Colonic mucosa (tissue), 4 donors: ENCODE results near the gene DCXR. TPM values are rescaled to one million over a fixed set of nuclear protein-coding genes. Genes with fewer than 3 reads are reported as not detected.

Source experiments
- DNase-seq: peaks from one replicate; pipeline ENCODE4 v3.0.0-alpha.2; 2020
- H3K27ac ChIP-seq: fragments of 200-600 bp; one replicate; pipeline ENCODE4 v1.8.0; 2021
- H3K27me3 ChIP-seq: fragments of 200-600 bp; one replicate; pipeline ENCODE4 v1.8.0; 2021
- H3K36me3 ChIP-seq: fragments of 200-600 bp; one replicate; pipeline ENCODE4 v1.8.0; 2021
- H3K4me1 ChIP-seq: fragments of 200-600 bp; one replicate; pipeline ENCODE4 v1.8.0; 2021; ENCODE audit warnings: mild to moderate bottlenecking
- H3K4me3 ChIP-seq: fragments of 200-600 bp; one replicate; pipeline ENCODE4 v1.8.0; 2021
- H3K9ac ChIP-seq, 2 donors: one replicate each; pipeline ENCODE4 v1.7.0; 2013; ENCODE audit warnings: control low read depth in 2 of 2, low read depth in 2 of 2, low read length in 2 of 2
- H3K9me3 ChIP-seq: fragments of 200-600 bp; one replicate; pipeline ENCODE4 v1.8.0; 2021
- CTCF ChIP-seq: fragments of 200-600 bp; IDR thresholded peaks from one replicate; pipeline ENCODE4 v1.8.0; 2022; ENCODE audit warnings: antibody characterized with exemption, mild to moderate bottlenecking
- intact Hi-C: fragments of 100-400 bp; cut with DNase I; formaldehyde crosslinking; loops from one replicate; pipeline ENCODE4 v1.14.1; 2022
- total RNA-seq, 2 donors: library from RNA; stranded (reverse); fragmentation: NEBNext Ultra II Directional in 1 of 2; extraction: Animal tissue kit (Norgen Biotek cat#: 25700) in 1 of 2; gene quantifications; one replicate each; pipeline ENCODE4 v1.2.1, GENCODE V29; 2021
- donor health status: healthy.
- donor health status: DM: no; HTN: no; CAD: no.
- donor health status: DM: no; HTN: no; CAD: no.

The DCXR gene
- total RNA-seq = 100 to 1,000 TPM; 115 to 183 TPM

DNA sequence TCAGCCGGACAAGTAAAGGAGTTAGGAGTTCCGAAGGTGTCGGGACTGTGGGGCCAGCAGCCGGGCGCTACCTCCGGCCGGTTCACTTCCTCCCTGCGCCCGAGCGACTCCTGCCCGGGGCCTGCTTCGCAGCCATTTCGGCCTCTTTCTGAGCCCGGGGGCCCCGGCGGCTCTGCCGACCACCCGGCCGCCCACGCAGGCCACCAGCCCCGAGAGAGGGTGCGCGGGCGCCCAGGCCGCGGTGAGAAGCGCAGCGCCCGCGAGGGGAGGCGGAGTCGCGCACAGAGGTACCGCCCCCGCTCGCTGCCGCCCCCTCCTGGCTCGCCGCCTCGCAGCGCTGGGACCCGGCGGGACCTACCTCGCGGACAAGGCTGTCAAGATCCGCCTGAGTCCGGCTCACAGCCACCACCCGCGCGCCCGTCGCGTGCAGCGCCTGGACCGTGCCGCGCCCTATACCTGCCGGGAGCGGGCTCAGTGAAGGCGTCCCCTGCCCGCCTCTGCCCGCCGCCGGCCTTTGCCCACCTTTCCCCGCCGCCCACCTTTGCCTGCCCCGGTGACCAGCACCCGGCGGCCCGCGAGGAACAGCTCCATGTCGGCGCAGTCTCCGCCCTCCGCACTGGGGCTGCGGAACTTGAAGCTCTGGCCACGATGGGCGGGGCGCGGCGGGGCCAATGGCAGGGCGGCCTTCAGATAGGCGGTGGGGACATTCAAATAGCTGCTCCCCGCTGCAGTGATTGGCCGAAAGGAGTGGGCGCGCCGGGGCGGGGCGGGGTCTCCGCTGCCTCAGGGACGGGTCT is at the start of gene DCXR:
DCXR (minus strand) TSS at position 606 of the 797 bp plus-strand sequence; CDS start at position 591, 15 bp downstream.
- Histone ChIP-seq H3K36me3 (no peaks in the 10 kb centered on the region), H3K4me3 (peak within 1 kb of the TSS; percentile 83), H3K9ac (peak within 1 kb of the TSS; percentile 67 to 86), H3K27me3 (no peaks in the 10 kb centered on the region), H3K27ac (peak within 1 kb of the TSS; percentile 95), H3K4me1 (peaks cover 10% of the 10 kb centered on the region), H3K9me3 (no peaks in the 10 kb centered on the region)
- TF ChIP-seq CTCF = peak; percentile 80
- peak; percentile 99 for DNase-seq
- intact Hi-C loops = loop anchor here (10.0 kb wide), 1 partner anchor 288 kb away; no protein-coding TSS in a partner anchor

DNA sequence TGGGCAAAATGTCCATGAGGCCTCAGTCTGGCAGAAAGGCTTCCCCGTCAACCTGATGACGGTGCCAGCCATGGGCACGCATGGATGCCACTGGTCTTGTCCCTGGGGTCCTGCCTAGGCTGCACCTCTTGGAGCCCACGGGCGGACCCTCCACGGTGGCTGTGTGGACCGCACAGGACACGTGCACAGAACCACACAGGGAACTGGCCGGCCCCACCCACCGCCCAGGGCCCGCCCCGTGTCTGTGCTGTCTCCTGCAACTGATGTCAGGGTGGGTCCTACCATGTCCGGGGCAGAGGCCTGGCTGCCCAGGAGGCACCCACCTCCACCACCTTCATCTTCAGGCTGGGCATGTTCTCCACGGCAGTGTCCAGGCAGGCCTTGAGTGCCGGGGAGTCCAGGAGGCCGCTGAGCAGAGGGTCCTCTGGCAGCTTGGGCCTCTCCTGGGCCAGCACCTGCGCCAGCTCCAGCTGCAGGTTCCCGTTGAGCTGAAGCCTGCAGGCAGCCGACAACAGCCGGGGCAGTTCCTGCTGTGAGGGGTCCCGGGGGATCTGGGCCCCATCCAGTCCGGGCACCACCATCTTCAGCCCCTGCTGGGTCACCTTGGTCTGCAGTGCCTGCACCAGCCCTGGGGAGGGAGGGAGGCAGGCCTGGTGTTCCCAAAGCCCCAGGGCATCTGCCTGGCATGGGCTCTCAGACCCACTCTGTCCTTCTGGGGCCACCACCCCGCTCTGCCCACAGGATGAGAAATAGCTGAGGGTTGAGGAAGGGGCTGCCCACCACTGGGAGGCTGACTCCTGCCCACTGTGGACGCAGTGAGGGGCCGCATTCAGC is 48.7 kb upstream of the DCXR start:
- DNase-seq = no peak
- Histone ChIP-seq H3K27ac (no peak overlapping the region), H3K4me3 (no peak overlapping the region), H3K27me3 (no peaks in the 10 kb centered on the region), H3K9me3 (no peaks in the 10 kb centered on the region), H3K4me1 (no peaks in the 10 kb centered on the region), H3K36me3 (peaks cover 68% of the 10 kb centered on the region), H3K9ac (no peak overlapping the region)
- no peak for TF ChIP-seq CTCF
- intact Hi-C loops = no loop called here

GRCh38 chr17:82085031-82085861 is 47.7 kb upstream of the DCXR start:
- H3K4me1 ChIP-seq = no peaks in the 10 kb centered on the region
- H3K27me3 ChIP-seq = no peaks in the 10 kb centered on the region
- intact Hi-C loops = no loop called here
- H3K9me3 ChIP-seq = no peaks in the 10 kb centered on the region
- H3K4me3 ChIP-seq = no peak overlapping the region
- H3K9ac ChIP-seq = no peak overlapping the region
- H3K27ac ChIP-seq = no peak overlapping the region
- H3K36me3 ChIP-seq = peaks cover 72% of the 10 kb centered on the region
- no peak for DNase-seq
- no peak for TF ChIP-seq CTCF

GRCh38 chr17:82084373-82085030 is 47.0 kb upstream of the DCXR start:
- no peak overlapping the region for H3K27ac ChIP-seq
- H3K9me3 ChIP-seq = no peaks in the 10 kb centered on the region
- intact Hi-C loops = no loop called here
- no peak for TF ChIP-seq CTCF
- no peak overlapping the region for H3K4me3 ChIP-seq
- H3K36me3 ChIP-seq = peaks cover 65% of the 10 kb centered on the region
- DNase-seq = no peak
- H3K9ac ChIP-seq = no peak overlapping the region
- H3K27me3 ChIP-seq = no peaks in the 10 kb centered on the region
- H3K4me1 ChIP-seq = no peaks in the 10 kb centered on the region
